GM21390 (cell line): ENCODE data around the gene LHPP.

ENCODE experiments used
- ATAC-seq: cut with Tn5 transposase; IDR thresholded peaks from one replicate; pipeline ENCODE4 v1.9.1; 2021; ENCODE audit not compliant: unreplicated experiment

LHPP gene

GRCh38 chr10:124469956-124470484 lies 8.4 kb downstream of the LHPP start:
- ATAC-seq = no peak

- ATAC-seq = no peak
Observed at GRCh38 chr10:124470544-124471434, 9.2 kb downstream of the LHPP start.

DNA sequence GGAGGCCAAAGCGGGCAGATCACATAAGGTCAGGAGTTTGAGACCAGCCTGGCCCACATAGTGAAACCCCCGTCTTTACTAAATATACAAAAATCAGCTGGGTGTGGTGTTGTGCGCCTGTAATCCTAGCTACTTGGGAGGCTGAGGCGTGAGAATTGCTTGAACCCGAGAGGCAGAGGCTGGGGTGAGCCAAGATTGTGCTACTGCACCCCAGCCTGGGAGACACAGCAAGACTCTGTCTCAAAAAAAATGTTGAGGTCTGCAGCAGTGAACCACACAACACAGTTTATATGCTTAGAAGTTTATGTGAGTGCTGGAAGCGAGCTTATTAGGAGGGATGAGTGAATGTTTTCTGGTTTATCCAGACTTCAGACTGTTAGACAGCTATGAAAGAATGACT lies 10.4 kb downstream of the LHPP start:
- ATAC-seq = no peak

DNA sequence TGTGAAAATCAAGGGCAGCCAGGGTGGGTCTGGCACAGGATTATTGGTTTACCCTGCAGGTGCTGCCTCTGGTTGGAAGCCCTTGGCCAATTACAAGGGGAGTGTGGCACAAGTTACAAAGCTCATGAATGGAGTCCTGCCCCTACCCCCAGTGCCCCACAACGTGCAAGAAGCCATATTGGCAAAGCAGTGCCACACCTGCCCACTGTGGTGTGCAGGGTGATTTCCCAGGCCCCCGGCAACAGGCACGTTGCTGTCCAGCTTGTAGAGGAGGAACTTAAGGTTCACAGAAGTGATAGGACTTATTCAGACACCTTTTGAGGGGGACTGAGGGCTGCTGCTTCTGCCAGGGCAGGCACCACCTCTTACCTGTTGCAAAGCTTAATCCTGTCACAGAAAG lies 11.4 kb downstream of the LHPP start:
- no peak for ATAC-seq

- no peak for ATAC-seq
Observed at GRCh38 chr10:124474514-124475070, 13.0 kb downstream of the LHPP start.

GRCh38 chr10:124476043-124476725 lies 14.6 kb downstream of the LHPP start:
- no peak for ATAC-seq

DNA sequence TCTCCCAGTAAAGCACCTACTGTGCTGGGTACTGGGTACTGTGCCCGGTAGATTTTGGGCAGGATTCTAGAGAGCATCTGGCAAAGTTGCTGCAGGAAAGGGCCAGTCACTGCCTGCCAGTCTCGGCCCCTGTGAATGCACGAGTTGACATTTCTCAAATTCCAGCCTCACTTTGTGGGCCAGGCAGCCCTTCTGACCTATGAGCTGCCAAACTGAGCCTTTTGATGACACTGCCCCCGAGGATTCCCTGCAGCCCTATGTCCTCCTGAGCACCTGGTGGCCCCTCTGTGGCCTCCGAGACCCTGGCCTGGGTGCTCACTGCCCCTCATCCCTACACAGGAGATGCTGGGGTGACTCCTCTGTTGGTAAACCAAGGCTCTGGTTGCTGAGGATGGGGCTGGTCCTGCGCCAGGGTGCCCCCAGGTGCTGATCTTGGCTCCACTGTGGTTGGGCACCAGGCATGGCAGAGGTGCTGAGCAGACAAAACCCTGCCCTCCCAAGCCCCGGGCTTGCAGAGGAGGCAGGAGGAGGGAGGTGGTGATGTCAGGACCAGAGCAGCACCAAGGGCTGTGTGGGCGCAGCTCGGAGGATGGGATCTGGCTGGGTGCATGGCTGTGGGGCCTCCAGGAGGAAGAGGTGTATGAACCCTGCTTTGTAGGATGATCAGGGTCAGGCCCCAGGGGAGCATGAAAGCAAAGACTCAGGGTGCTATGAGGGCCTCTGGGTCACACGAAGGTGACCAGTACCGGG lies 16.2 kb downstream of the LHPP start:
- ATAC-seq = no peak

GRCh38 chr10:124478515-124478914 lies 16.9 kb downstream of the LHPP start:
- no peak for ATAC-seq

- no peak for ATAC-seq
Observed at GRCh38 chr10:124480860-124481259, 19.2 kb downstream of the LHPP start.

- ATAC-seq = no peak
Observed at GRCh38 chr10:124481717-124482116, 20.1 kb downstream of the LHPP start.

- no peak for ATAC-seq
Observed at GRCh38 chr10:124482236-124482800, 20.7 kb downstream of the LHPP start.

DNA sequence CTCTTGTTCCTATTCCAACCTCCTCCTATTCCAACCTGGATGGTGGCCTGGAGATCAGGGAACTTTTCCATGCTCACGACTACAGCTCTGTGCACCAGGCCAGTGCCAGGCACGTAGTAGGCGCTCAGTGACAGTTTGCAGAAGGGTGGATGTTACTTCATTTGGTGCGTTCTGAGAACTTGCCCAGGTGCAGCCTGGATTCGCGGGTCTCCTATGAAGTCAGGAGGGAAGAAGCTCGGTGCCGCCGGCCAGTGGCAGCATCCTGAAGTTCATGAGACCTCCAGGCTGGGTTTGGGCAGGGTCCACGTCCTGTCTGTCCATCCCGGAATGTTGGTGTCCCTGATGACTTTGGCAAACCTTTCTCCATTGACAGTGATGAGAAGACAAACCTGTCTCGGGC lies 21.3 kb downstream of the LHPP start:
- ATAC-seq = no peak

DNA sequence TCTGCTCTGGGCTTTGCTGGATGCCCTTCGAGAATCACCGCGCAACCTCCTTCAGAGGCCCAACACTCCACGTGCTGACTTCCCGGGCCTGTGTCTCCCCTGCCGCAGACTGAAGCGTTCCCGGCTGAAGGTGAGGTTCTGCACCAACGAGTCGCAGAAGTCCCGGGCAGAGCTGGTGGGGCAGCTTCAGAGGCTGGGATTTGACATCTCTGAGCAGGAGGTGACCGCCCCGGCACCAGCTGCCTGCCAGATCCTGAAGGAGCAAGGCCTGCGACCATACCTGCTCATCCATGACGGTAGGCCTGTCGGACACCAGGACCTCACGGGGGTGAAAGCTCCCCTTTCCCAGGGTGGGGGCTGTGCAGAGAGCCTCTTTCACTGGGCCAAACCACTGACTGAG lies 22.4 kb downstream of the LHPP start:
- ATAC-seq = no peak

- no peak for ATAC-seq
Observed at GRCh38 chr10:124484661-124485060, 23.0 kb downstream of the LHPP start.

DNA sequence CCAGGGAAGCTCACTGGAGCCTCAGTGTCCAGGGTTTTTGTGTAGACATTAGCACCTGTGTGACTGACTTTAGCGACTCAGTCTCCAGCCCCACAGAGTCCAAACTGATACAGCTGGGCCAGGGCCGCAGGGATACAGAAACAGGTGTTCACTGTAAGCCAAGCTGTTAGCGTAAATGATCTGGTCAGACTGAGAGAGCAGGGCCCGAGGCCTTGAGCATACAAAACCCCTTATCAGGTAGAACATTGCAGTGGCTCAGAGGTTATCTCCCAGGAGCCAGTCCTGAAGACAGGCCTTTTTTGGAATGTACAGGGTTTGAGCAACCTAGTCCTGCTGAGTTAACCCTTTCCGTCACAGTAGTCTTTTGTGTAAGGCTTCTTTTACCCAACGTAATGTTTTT lies 25.0 kb downstream of the LHPP start:
- no peak for ATAC-seq

- ATAC-seq = no peak
Observed at GRCh38 chr10:124491105-124491504, 29.5 kb downstream of the LHPP start.

DNA sequence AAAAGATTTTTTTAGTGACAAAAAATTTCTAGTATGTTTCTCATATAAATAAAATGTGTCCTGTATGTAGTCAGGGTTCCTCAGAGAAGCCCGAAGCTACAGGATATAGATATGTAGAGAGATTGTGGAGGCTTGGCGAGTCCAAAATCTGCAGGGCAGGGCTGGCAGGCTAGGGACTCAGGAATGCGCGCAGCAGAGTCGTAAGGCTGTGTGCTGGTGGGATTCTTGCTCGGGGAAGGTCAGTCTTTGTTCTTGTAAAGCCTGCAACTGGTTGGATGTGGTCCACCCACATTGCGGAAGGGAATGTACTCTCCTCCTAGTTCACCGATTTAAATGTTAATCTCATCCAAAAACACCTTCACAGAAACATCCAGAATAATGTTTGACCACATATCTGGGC lies 30.6 kb downstream of the LHPP start:
- ATAC-seq = no peak

DNA sequence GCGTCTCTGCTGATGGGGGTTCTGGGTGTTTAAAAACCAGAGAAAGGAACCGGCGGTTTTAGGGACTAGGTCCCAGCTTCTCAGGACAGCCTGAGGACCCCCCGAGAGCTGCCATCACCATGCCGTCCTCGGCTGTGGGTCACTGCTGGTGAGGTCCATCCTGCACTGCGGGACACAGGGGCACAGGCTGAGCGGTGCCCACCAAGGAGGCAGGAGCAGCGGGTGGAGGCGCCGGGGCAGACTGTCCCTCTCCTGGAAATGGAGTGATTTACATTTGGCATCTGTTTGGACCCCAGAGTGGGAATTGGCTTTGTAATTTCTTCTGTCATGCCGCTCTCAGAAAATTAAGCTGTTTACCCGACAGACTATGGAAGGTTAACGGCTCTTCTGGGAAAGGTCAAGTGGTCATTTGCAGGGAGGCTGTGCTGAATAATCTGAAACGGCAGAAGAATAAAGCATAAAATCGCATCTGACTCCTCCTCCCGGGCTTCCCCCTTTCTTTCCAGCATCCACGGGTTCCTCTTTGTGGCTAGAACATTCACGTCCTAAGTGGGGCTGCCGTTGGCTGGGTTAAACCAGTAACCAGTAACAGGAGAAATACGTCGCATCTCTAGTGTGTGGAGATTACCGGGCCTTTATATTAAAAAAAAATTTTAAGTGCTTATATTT lies 31.7 kb downstream of the LHPP start:
- no peak for ATAC-seq

GRCh38 chr10:124494046-124494807 lies 32.6 kb downstream of the LHPP start:
- no peak for ATAC-seq

GRCh38 chr10:124495162-124495561 lies 33.5 kb downstream of the LHPP start:
- ATAC-seq = no peak
